Lung (tissue), 12 donors: ENCODE results near the gene SLC39A5. TPM values are rescaled to one million over a fixed set of nuclear protein-coding genes. Genes with fewer than 3 reads are reported as not detected.
"Not testable (repeated sequence)": the region's sequence is repeated elsewhere in the genome, so short reads cannot be mapped to it uniquely, and the experiment has no call there.

ENCODE experiments used
- ATAC-seq: fragments of 200-7000 bp; cut with Tn5 transposase; one replicate; pipeline ENCODE4 v1.9.1; 2020; ENCODE audit warnings: moderate number of reproducible peaks; ENCODE audit not compliant: insufficient read depth, low FRiP score
- DNase-seq, 3 donors: peaks; one replicate each; pipeline ENCODE4 v3.0.0-alpha.2; 2013 to 2017
- H3K27ac ChIP-seq, 2 donors: one replicate each; pipeline ENCODE4 v1.5.1; 2013; ENCODE audit warnings: mild to moderate bottlenecking in 2 of 2, moderate library complexity in 2 of 2, control low read depth in 1 of 2, inconsistent platforms in 1 of 2, low read depth in 1 of 2, low read length in 1 of 2
- H3K27me3 ChIP-seq, 3 donors: one replicate each; pipeline ENCODE4 v1.5.1; 2013; ENCODE audit warnings: low read length in 2 of 3; ENCODE audit not compliant: control insufficient read depth in 3 of 3, insufficient read depth in 3 of 3
- H3K36me3 ChIP-seq, 4 donors: one replicate each; pipeline ENCODE4 v1.5.1; 2013; ENCODE audit warnings: low read length in 4 of 4, mild to moderate bottlenecking in 1 of 4, moderate library complexity in 1 of 4; ENCODE audit not compliant: control insufficient read depth in 4 of 4, insufficient read depth in 4 of 4
- H3K4me1 ChIP-seq, 5 donors: one replicate each; pipeline ENCODE4 v1.5.1; 2013; ENCODE audit warnings: low read length in 5 of 5, mild to moderate bottlenecking in 2 of 5, moderate library complexity in 1 of 5; ENCODE audit not compliant: control insufficient read depth in 5 of 5, insufficient read depth in 5 of 5
- H3K4me3 ChIP-seq: one replicate; pipeline ENCODE4 v1.5.1; 2013; ENCODE audit warnings: mild to moderate bottlenecking, control low read depth, moderate library complexity
- H3K9ac ChIP-seq, 2 donors: one replicate each; pipeline ENCODE4 v1.5.1; 2013; ENCODE audit warnings: low read length in 2 of 2, control low read depth in 1 of 2; ENCODE audit not compliant: insufficient read depth in 1 of 2
- H3K9me3 ChIP-seq, 4 donors: one replicate each; pipeline ENCODE4 v1.5.1; 2013; ENCODE audit warnings: low read length in 3 of 4, mild to moderate bottlenecking in 1 of 4, moderate library complexity in 1 of 4; ENCODE audit not compliant: control insufficient read depth in 4 of 4, insufficient read depth in 3 of 4
- WGBS, 2 donors: extraction: QIAGEN DNeasy Blood & Tissue Kit; methylation state at CpG; one replicate each; pipeline ENCODE4 v1.1.7; 2013; 5-methylcytosine and 5-hydroxymethylcytosine counted together
- polyA plus RNA-seq, 2 donors: library from polyadenylated mRNA; stranded (reverse); fragments of 200-250 nt; gene quantifications; one replicate each; pipeline ENCODE4 v1.2.1, GENCODE V29; 2013
- total RNA-seq, 2 donors: library from RNA; depleted of rRNA in 1 of 2; stranded (reverse); fragments of >200 nt in 1 of 2; gene quantifications; one replicate each; pipeline ENCODE4 v1.2.1, GENCODE V29; 2014 to 2021
- TF ChIP-seq, protein P1 (sequence below): IDR thresholded peaks from 2 replicates; pipeline ENCODE4 v1.5.1; 2012; ENCODE audit warnings: mild to moderate bottlenecking; ENCODE audit errors: control extremely low read depth, extremely low read depth
- donor health status: control.
- donor health status: control.
- donor health status: Bipolar disorder and iron deficiency.
- donor health status: healthy.
- donor health status: DM: yes; HTN: yes; CAD: no.

The SLC39A5 gene
- total and polyA plus RNA-seq, 4 donors, result 0.13 to 1.1 (median 0.45) TPM

DNA sequence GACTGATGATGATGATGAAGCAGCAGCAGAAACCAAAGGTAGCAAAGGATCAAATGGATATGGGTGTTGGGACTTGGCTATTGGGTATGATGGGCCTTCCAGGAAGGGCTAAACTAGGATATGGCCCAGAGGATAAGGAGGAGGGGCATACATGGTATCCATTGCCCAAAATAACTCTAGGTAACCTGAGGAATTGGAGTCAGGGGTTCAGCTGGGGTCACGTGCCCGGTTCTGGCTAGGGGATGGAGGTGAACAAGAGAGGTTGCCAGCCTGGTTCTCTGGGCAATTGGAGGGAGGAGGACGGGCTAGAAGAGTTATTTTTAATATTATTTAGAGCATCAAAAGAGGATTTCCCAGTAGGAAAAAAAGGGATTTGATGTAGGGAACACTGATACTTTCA, 31.1 kb downstream of the SLC39A5 start:
- 93 to 94% methylated on average over 3 of the region's 3 CpGs for WGBS, 2 donors
- DNase-seq, result no peak
- ATAC-seq, result no peak
- H3K36me3 ChIP-seq, result peaks cover 0 to 11% (median 6%) of the 10 kb centered on the region in 4 donors
- no peak overlapping the region for H3K9ac ChIP-seq
- no peak overlapping the region for H3K4me3 ChIP-seq
- H3K4me1 ChIP-seq, result peaks cover 0 to 21% (median 8%) of the 10 kb centered on the region in 5 donors
- H3K27me3 ChIP-seq, result no peaks in the 10 kb centered on the region
- H3K9me3 ChIP-seq, result no peaks in the 10 kb centered on the region
- TF ChIP-seq, protein P1, sequence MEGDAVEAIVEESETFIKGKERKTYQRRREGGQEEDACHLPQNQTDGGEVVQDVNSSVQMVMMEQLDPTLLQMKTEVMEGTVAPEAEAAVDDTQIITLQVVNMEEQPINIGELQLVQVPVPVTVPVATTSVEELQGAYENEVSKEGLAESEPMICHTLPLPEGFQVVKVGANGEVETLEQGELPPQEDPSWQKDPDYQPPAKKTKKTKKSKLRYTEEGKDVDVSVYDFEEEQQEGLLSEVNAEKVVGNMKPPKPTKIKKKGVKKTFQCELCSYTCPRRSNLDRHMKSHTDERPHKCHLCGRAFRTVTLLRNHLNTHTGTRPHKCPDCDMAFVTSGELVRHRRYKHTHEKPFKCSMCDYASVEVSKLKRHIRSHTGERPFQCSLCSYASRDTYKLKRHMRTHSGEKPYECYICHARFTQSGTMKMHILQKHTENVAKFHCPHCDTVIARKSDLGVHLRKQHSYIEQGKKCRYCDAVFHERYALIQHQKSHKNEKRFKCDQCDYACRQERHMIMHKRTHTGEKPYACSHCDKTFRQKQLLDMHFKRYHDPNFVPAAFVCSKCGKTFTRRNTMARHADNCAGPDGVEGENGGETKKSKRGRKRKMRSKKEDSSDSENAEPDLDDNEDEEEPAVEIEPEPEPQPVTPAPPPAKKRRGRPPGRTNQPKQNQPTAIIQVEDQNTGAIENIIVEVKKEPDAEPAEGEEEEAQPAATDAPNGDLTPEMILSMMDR, result no peak
- no peak overlapping the region for H3K27ac ChIP-seq

DNA sequence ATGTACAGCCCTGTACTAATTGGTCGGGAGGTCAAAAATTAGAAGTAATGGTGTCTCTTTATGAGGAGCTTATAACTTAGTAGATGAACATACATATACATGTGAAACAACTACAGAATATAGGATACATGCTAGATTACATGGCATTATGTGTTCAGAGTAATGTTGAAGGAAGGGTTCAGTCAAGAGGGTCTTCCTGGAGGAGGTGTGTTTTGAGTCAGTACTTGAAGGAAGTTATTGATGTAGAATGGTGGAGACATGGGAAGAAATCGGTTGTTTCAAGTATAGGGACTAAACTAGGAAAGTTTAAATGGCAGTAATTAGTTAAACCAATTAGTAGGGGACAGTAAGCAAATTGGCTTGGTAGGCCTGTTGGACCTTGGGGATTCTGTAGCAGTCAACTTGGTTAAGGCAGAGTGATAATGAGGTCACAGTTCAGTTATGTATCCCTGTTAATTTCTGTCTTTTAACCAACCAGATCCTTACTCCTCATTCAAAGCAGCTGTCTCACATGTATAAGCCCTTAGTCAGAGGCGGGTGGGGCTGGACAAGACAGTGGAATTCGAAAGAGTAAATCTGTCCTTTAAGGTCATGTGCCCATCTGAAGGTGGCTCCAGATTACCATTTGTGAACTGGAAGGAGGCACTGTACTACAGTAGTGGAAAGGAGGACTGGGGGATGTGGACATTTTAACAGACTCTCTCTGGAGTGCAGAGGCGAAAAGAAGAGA, 31.8 kb downstream of the SLC39A5 start:
- no peak for DNase-seq
- TF ChIP-seq, protein P1, result no peak
- no peak for ATAC-seq
- Histone ChIP-seq H3K27ac (no peak overlapping the region), H3K9me3 (no peaks in the 10 kb centered on the region), H3K27me3 (no peaks in the 10 kb centered on the region), H3K4me3 (no peak overlapping the region), H3K4me1 (peaks cover 0 to 20% (median 5%) of the 10 kb centered on the region in 5 donors), H3K9ac (no peak overlapping the region), H3K36me3 (peaks cover 0 to 4% (median 2%) of the 10 kb centered on the region in 4 donors)
- WGBS, 2 donors, result 90 to 92% methylated on average over 5 of the region's 5 CpGs

DNA sequence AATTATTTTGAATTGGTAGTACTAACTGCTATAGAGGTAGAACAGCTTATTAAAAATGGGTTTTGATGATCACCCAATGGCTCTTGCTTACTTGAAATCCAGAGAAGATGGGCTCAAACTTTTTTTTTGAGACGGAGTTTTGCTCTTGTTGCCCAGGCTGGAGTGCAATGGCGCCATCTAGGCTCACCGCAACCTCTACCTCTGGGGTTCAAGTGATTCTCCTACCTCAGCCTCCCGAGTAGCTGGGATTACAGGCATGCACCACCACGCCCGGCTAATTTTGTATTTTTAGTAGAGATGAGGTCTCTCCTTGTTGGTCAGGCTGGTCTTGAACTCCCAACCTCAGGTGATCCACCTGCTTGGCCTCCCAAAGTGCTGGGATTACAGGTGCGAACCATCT, 33.1 kb downstream of the SLC39A5 start:
- peaks cover 0 to 11% (median 4%) of the 10 kb centered on the region in 5 donors for H3K4me1 ChIP-seq
- not testable (repeated sequence) for H3K9me3 ChIP-seq, DNase-seq, H3K36me3 ChIP-seq, H3K4me3 ChIP-seq, H3K9ac ChIP-seq, H3K27me3 ChIP-seq, ATAC-seq, H3K27ac ChIP-seq
- 90 to 92% methylated on average over 7 of the region's 7 CpGs for WGBS, 2 donors

DNA sequence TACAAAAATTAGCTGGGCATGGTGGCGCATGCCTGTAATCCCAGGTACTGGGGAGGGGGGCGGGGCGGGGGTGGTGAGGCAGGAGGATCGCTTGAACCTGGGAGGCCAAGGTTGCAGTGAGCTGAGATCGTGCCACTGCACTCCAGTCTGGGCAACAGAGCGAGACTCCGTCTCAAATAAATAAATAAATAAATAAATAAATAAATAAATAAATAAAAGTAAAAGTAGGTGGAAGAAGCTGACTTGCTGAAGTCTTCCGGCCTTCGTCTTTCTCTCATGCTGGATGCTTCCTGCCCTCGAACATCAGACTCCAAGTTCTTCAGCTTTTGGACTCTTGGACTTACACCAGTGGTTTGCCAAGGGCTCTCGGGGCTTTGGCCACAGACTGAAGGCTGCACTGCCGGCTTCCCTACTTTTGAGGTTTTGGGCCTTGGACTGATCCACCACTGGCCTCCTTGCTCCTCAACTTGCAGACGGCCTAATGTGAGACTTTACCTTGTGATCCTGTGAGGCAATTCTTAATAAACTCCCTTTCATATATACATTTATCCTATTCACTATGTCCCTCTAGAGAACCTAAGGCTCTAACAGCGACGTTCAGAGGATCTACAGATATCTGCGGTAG, 36.3 kb downstream of the SLC39A5 start:
- Histone ChIP-seq H3K27ac (peak overlapping the region; percentile 84 to 99), H3K9ac (peak overlapping the region; percentile 72 to 95), H3K4me3 (peak overlapping the region; percentile 83)
- not testable (repeated sequence) for H3K4me1 ChIP-seq, H3K36me3 ChIP-seq, H3K9me3 ChIP-seq, H3K27me3 ChIP-seq, ATAC-seq
- peak in 1 of 3 donors; percentile 14 for DNase-seq
- 48 to 58% methylated on average over 16 of the region's 16 CpGs for WGBS, 2 donors
